Measurements from ENCODE around the gene EEF1A2.

DNA sequence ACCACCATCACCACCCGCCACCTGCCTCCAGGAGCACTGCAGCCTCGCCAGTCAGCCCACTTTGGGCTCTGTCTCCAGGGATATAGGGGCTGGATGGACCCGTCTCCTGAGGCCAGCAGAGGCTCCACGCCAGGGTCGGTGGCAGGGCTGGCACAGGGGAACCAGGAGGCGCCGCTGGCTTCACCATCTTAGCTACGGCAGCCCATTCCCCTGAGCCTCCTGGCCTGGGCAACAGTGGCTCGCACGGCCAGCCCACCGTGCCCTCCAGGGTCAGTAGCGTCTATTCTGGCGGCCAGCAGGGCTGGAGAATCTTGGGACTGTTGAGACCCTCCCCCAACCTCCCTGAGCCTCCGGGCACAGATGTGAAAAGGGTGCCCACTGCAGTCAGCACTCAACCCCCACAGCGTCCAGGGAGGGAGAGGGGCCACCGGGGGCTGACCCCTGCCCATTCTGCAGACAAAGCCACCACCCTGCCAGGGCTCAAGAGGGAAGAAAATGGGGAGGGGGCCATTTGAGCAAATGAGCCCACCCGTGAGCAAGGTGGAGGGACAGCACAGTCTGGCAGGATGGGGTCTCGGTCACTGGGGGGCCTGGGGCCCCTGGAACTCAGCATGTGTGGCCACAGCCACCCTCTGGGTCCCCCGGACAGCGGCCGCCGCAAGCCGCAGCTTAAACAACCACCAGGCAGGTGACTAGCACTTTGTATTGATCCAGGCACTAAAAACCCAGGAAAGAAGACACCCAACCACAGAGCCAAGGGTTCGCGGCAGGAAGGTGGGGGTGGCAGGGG lies 55.1 kb downstream of the EEF1A2 start:
- no peak for TF ChIP-seq GATA2 (IDR thresholded peaks at IDR 0.05; ENCODE audit: low read depth, low read length)
- no peak for TF ChIP-seq GATA3 (IDR thresholded peaks at IDR 0.05; ENCODE audit: low read depth, low read length)

Data from SH-SY5Y (cell line).